Neuron (in vitro differentiated cells): Measurements from ENCODE around the gene MFSD2B.
"Not testable (repeated sequence)": the region's sequence is repeated elsewhere in the genome, so short reads cannot be mapped to it uniquely, and the experiment has no call there.

Experiments
- H2AFZ ChIP-seq: one replicate; pipeline ENCODE4 v1.6.1; 2013; ENCODE audit warnings: low read depth, mild to moderate bottlenecking, inconsistent platforms, low read length, moderate library complexity
- H3K27me3 ChIP-seq: one replicate; pipeline ENCODE4 v1.6.1; 2013; ENCODE audit warnings: low read length; ENCODE audit not compliant: insufficient read depth
- H3K36me3 ChIP-seq: one replicate; pipeline ENCODE4 v1.6.1; 2013; ENCODE audit warnings: low read length; ENCODE audit not compliant: insufficient read depth
- H3K4me1 ChIP-seq: one replicate; pipeline ENCODE4 v1.6.1; 2013; ENCODE audit warnings: low read length; ENCODE audit not compliant: insufficient read depth
- H3K4me3 ChIP-seq: 2 replicates; pipeline ENCODE4 v1.5.1; 2013; ENCODE audit warnings: mild to moderate bottlenecking, low read length, moderate library complexity
- H3K9me3 ChIP-seq: one replicate; pipeline ENCODE4 v1.6.1; 2013; ENCODE audit warnings: low read length

The MFSD2B gene

DNA sequence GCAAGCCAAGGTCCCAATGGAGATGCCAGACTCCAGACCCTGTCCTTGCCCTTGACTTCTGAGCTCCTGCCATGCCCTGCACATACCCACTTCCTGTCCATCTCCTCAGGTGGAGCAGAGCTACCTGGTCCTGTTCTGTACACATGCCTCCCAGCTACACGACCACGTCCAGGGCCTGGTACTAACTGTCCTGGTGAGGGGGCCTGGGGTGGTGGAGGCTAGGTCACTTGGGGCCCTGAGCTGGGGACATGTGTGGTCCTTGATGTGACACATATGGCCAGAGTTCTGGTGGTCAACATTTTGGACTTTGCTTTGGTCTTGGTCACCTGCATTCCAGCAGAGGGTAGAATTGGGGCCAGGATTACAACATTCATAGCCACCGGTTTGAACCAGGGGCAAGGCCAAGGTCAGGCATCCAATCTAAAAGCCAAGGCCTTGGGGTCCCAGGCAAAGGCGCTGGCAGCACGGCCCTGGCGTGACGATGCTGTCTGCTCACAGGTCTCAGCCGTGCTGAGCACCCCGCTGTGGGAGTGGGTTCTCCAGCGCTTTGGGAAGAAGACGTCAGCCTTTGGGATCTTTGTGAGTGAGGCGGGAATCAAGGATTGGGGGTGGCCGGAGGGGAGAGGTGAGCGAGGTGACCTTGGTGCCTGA, 12.6 kb downstream of the MFSD2B start:
- Histone ChIP-seq H3K4me3 (no peak overlapping the region), H3K27me3 (no peaks in the 10 kb centered on the region), H2AFZ (no peak overlapping the region), H3K9me3 (no peaks in the 10 kb centered on the region), H3K36me3 (peaks cover 23% of the 10 kb centered on the region), H3K4me1 (peaks cover 22% of the 10 kb centered on the region)

DNA sequence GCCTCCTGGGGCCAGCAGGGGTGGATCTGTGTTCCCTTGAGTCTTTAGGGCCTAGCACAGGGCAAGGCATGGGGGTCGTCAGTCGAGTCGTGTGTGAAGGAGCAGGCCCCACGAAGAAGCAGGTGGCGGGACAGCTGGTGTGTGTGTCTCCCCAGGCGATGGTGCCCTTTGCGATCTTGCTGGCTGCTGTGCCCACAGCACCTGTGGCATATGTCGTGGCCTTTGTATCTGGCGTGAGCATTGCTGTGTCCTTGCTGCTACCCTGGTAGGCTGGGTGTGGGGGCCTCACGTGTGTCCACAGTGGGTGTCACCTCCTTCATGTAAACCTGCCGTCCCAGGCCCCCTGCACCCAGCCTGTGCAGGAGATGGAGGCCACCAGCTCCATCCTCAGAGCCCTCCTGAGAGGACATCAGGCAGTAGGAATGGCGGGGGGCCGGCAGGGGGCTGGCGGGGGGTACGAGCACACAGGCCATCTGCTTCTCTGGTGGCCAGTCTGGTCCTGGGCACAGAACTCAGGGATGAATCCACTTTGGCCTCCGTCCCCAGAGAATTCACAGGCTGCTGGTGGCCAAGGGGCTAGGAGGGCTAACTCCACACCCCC, 13.2 kb downstream of the MFSD2B start:
- Histone ChIP-seq H3K9me3 (no peaks in the 10 kb centered on the region), H3K4me1 (peaks cover 22% of the 10 kb centered on the region), H3K36me3 (peaks cover 23% of the 10 kb centered on the region), H2AFZ (no peak overlapping the region), H3K4me3 (no peak overlapping the region), H3K27me3 (no peaks in the 10 kb centered on the region)

DNA sequence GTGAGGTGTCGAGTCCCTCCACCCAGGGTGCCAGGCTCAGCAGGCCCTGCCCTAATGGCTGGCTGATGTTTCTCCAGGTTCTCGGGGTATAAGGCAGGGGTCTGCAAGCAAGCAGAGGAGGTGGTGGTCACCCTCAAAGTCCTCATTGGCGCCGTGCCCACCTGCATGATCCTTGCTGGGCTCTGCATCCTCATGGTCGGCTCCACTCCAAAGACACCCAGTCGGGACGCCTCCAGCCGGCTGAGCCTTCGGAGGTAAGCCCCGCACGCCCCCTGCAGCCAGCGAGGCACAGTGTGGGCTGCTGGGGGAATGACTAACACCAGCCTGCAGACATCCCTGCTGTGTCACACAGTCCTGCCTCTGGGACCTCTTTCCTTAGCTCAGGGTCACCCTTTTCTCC, 14.1 kb downstream of the MFSD2B start:
- peaks cover 28% of the 10 kb centered on the region for H3K36me3 ChIP-seq
- no peak overlapping the region for H3K4me3 ChIP-seq
- H3K4me1 ChIP-seq = peaks cover 22% of the 10 kb centered on the region
- H3K27me3 ChIP-seq = no peaks in the 10 kb centered on the region
- H3K9me3 ChIP-seq = no peaks in the 10 kb centered on the region
- no peak overlapping the region for H2AFZ ChIP-seq

- Histone ChIP-seq H2AFZ (no peak overlapping the region), H3K4me3 (no peak overlapping the region), H3K9me3 (no peaks in the 10 kb centered on the region), H3K27me3 (no peaks in the 10 kb centered on the region), H3K4me1 (peaks cover 22% of the 10 kb centered on the region), H3K36me3 (peaks cover 39% of the 10 kb centered on the region)
Observed at GRCh38 chr2:24024996-24025663, 15.2 kb downstream of the MFSD2B start.

DNA sequence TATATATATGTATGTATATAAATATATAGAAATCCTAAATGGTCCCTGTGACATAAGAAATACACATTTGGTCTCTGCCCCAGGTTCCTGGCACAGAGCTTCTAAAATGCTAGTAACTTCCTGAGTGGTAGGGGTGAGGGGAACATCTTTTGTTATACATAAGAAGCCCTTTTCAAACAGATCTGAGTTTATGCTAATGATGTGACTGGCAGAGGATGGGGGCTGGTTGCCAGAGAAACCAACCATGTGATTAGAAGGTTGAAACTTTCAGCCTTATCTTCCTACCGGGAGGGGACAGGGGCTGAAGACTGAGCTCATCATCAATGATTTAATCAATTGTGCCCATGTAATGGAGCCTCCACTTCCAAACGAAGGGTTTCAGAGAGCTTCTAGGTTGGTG, 16.3 kb downstream of the MFSD2B start:
- no peak overlapping the region for H2AFZ ChIP-seq
- H3K4me1 ChIP-seq = peaks cover 19% of the 10 kb centered on the region
- peaks cover 50% of the 10 kb centered on the region for H3K36me3 ChIP-seq

GRCh38 chr2:24038786-24039499, 29.1 kb downstream of the MFSD2B start:
- Histone ChIP-seq H3K27me3 (no peaks in the 10 kb centered on the region), H3K4me3 (no peak overlapping the region), H3K4me1 (no peaks in the 10 kb centered on the region), H3K36me3 (peaks cover 37% of the 10 kb centered on the region), H3K9me3 (no peaks in the 10 kb centered on the region), H2AFZ (no peak overlapping the region)

More for the DNA sequence above, 16.3 kb downstream of the MFSD2B start:
- no peak overlapping the region for H3K4me3 ChIP-seq
- no peaks in the 10 kb centered on the region for H3K27me3 ChIP-seq
- H3K9me3 ChIP-seq = no peaks in the 10 kb centered on the region

GRCh38 chr2:24040511-24040910, 30.6 kb downstream of the MFSD2B start:
- Histone ChIP-seq H2AFZ (no peak overlapping the region), H3K4me1 (no peaks in the 10 kb centered on the region), H3K27me3 (no peaks in the 10 kb centered on the region), H3K9me3 (no peaks in the 10 kb centered on the region), H3K4me3 (no peak overlapping the region), H3K36me3 (peaks cover 34% of the 10 kb centered on the region)

GRCh38 chr2:24043133-24043532, 33.2 kb downstream of the MFSD2B start:
- H3K4me3 ChIP-seq, H3K4me1 ChIP-seq, H2AFZ ChIP-seq: not testable (repeated sequence)

DNA sequence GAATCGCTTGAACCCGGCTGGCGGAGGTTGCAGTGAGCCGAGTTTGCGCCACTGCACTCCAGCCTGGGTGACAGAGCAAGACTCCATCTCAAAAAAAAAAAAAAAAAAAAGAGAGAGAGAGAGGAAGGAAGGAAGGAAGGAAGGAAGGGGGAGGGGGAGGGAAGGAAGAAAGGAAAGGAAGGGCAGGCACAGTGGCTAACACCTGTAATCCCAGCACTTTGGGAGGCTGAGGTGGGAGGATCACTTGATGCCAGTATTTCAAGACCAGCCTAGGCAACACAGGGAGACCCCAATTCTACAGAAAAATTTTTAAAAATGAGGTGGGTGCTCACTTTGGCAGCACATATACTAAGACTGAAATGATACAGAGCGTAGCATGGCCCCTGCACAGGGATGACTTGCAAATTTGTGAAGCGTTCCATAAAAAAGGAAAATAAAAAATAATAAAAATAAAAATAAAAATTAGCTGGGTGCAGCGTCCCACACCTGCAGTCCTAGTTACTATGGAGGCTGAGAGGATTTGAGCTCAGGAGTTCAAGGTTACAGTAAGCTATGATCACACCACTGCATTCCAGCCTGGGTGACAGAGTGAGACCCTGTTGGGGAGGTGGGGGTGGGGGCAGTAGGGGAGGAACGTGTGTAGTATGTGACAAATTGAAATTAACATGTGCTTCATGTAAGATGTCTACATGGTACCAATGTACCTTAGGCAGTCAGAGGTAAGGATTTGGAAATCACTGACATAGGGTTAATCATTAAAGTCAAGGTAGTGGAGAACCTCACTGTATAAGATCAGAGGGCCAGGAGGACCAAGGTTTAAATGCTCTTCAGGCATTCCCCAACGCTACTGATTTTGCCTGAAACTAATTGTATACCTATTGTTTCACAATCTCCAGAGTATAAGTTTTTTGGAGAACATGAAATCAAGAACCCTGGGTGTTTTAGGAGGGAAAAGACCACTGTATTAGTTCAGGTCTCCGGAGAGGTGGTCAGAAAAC, 35.9 kb downstream of the MFSD2B start:
- Histone ChIP-seq H3K4me3 (peak overlapping the region; percentile 95), H3K27me3 (no peaks in the 10 kb centered on the region), H3K4me1 (peaks cover 15% of the 10 kb centered on the region), H3K36me3 (no peaks in the 10 kb centered on the region), H2AFZ (no peak overlapping the region), H3K9me3 (no peaks in the 10 kb centered on the region)

More at GRCh38 chr2:24043133-24043532, 33.2 kb downstream of the MFSD2B start:
- not testable (repeated sequence) for H3K27me3 ChIP-seq, H3K9me3 ChIP-seq
- peaks cover 14% of the 10 kb centered on the region for H3K36me3 ChIP-seq

DNA sequence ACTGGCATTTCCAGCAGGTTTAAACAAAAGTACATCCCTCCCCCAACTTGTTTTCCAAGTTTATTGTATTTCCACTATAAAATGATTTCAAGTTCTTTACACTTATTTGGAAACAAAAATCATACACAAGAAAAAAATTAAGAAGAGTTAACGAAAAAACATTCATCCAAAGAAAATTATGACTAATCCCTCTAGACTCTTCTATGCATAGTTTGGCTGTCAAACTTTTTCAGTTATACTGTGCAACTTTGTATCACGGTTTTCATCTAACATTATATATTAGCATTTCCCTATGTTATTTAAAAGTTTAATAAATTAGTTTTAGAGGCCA, 36.7 kb downstream of the MFSD2B start:
- H3K27me3 ChIP-seq = no peaks in the 10 kb centered on the region
- no peaks in the 10 kb centered on the region for H3K36me3 ChIP-seq
- no peak overlapping the region for H2AFZ ChIP-seq
- H3K4me3 ChIP-seq = peak overlapping the region; percentile 95
- no peaks in the 10 kb centered on the region for H3K9me3 ChIP-seq
- peaks cover 15% of the 10 kb centered on the region for H3K4me1 ChIP-seq

DNA sequence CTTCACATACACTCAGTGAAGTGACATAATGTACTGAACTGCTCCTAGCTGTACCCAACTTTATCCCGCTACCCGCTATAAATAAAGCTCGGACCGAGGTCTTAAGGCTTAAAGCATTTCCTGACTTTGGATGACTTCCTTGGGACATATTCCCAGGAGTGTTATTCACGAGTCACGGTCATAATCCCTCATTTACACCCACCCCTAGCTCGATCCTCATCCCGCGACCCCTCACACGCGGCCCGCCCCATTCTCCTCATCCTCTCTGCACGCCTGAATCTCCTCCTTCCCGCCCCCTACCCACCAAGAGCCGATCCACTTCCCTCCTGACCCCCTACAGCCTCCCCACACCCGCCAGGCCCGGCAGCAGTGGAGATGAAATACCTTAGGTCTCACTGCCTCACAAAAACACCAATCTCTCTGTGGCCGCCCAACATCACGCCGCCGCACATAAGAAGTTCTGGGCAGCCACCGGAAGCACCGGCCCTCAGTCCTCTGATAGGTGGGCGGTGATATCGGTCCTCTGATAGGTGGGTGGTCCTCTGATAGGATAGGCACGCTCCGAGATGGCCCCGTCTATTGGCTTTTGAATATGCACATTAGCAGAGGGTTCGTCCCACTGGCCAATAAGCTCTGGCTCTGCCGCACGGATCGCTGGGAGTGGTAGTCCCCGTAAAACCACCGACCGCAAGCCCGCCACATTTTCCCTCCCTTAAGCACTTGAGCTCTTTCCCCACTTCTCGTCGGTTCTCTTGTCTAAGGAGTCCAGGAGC, 37.2 kb downstream of the MFSD2B start, which contains the start of gene WDCP:
TSS of gene WDCP (minus strand) at position 462 of the 773 bp plus-strand sequence. CDS start 7,897 bp downstream, outside the sequence.
- Histone ChIP-seq H3K36me3 (no peaks in the 10 kb centered on the region), H3K27me3 (no peaks in the 10 kb centered on the region), H3K4me1 (peaks cover 15% of the 10 kb centered on the region), H3K4me3 (peak within 1 kb of the TSS; percentile 95), H3K9me3 (no peaks in the 10 kb centered on the region), H2AFZ (peak within 1 kb of the TSS; percentile 67)

DNA sequence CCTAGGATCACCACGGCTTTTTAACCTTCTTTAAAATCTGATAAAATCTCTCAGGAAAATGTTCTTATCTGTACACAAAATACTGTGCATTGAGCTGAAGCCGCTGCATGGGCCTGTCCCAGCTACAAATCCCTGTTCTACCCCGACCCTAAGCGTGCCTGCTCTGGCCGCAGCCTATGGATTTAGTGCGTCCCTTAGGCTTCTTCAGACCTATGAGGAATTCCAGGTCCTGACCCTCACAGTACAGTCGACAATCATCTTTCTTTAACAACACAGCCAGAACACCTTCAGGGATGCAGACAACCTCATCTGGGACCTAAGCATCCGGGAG, 37.8 kb downstream of the MFSD2B start:
- peak overlapping the region; percentile 45 for H3K4me3 ChIP-seq

More for the DNA sequence above, 37.8 kb downstream of the MFSD2B start:
- peak overlapping the region; percentile 58 for H2AFZ ChIP-seq
- no peaks in the 10 kb centered on the region for H3K9me3 ChIP-seq
- no peaks in the 10 kb centered on the region for H3K27me3 ChIP-seq
- H3K4me1 ChIP-seq = peaks cover 15% of the 10 kb centered on the region
- H3K36me3 ChIP-seq = no peaks in the 10 kb centered on the region
